GM23338 (cell line): ENCODE results near the gene DLG2. TPM values are rescaled to one million over a fixed set of nuclear protein-coding genes. Genes with fewer than 3 reads are reported as not detected.

Source experiments
- ATAC-seq: fragments of 200-7000 bp; cut with Tn5 transposase; 3 replicates; pipeline ENCODE4 v1.9.1; 2020
- DNase-seq: peaks from one replicate; pipeline ENCODE4 v3.0.0-alpha.2; 2015; ENCODE audit warnings: low spot score
- H2AFZ ChIP-seq: fragments of 200-600 bp; sonication (generic); 2 replicates; pipeline ENCODE4 v1.8.0; 2016; ENCODE audit warnings: antibody characterized with exemption, mild to moderate bottlenecking, moderate library complexity
- H3F3A ChIP-seq: fragments of 200-600 bp; sonication (generic); replicated peaks from 2 replicates; pipeline ENCODE4 v1.8.0; 2017; ENCODE audit warnings: antibody characterized with exemption, mixed run types, low read depth
- H3K27ac ChIP-seq: fragments of 200-600 bp; sonication (generic); 2 replicates; pipeline ENCODE4 v1.6.1; 2016; ENCODE audit warnings: low read depth
- H3K27me3 ChIP-seq: fragments of 200-600 bp; sonication (generic); 2 replicates; pipeline ENCODE4 v1.8.0; 2016; ENCODE audit warnings: mild to moderate bottlenecking, mixed run types, moderate library complexity; ENCODE audit not compliant: insufficient read depth
- H3K36me3 ChIP-seq: fragments of 200-600 bp; sonication (generic); 2 replicates; pipeline ENCODE4 v1.8.0; 2016; ENCODE audit warnings: mild to moderate bottlenecking; ENCODE audit not compliant: insufficient read depth
- H3K4me1 ChIP-seq: fragments of 200-600 bp; sonication (generic); 2 replicates; pipeline ENCODE4 v1.8.0; 2016; ENCODE audit warnings: mild to moderate bottlenecking, moderate library complexity; ENCODE audit not compliant: insufficient read depth
- H3K4me2 ChIP-seq: fragments of 200-600 bp; sonication (generic); 2 replicates; pipeline ENCODE4 v1.7.1; 2017; ENCODE audit warnings: mixed run types
- H3K4me3 ChIP-seq: fragments of 200-600 bp; sonication (generic); 2 replicates; pipeline ENCODE4 v1.6.1; 2016; ENCODE audit warnings: mixed run types
- H3K79me2 ChIP-seq: fragments of 200-600 bp; sonication (generic); replicated peaks from 2 replicates; pipeline ENCODE4 v1.8.0; 2017; ENCODE audit warnings: mild to moderate bottlenecking; ENCODE audit not compliant: insufficient read depth
- H3K9me2 ChIP-seq: fragments of 200-600 bp; sonication (generic); 2 replicates; pipeline ENCODE4 v1.8.0; 2017; ENCODE audit not compliant: insufficient read depth
- H4K20me1 ChIP-seq: fragments of 200-600 bp; sonication (generic); replicated peaks from 2 replicates; pipeline ENCODE4 v1.8.0; 2017; ENCODE audit warnings: mild to moderate bottlenecking; ENCODE audit not compliant: insufficient read depth
- H3K27ac Mint-ChIP-seq: 2 replicates; pipeline ENCODE4 v1.8.0; 2020; ENCODE audit warnings: inconsistent platforms, mild to moderate bottlenecking, moderate library complexity, mixed read lengths
- H3K27me3 Mint-ChIP-seq: 3 replicates; pipeline ENCODE4 v1.8.0; 2022; ENCODE audit warnings: low read depth, mild to moderate bottlenecking, moderate library complexity, mixed read lengths, inconsistent platforms; ENCODE audit not compliant: insufficient read depth, poor library complexity
- H3K36me3 Mint-ChIP-seq: 3 replicates; pipeline ENCODE4 v1.8.0; 2021; ENCODE audit warnings: low read depth, mild to moderate bottlenecking, inconsistent platforms, moderate library complexity, mixed read lengths
- H3K4me1 Mint-ChIP-seq: 3 replicates; pipeline ENCODE4 v1.8.0; 2020; ENCODE audit warnings: mild to moderate bottlenecking, inconsistent platforms, mixed read lengths
- H3K4me3 Mint-ChIP-seq: 3 replicates; pipeline ENCODE4 v1.8.0; 2021; ENCODE audit warnings: moderate library complexity, mild to moderate bottlenecking, inconsistent platforms, mixed read lengths
- H3K9me3 Mint-ChIP-seq: 3 replicates; pipeline ENCODE4 v1.8.0; 2020; ENCODE audit warnings: moderate library complexity, mild to moderate bottlenecking, inconsistent platforms, mixed read lengths
- CREB1 ChIP-seq: fragments of 250-450 bp; sonication (Bioruptor Pico); IDR thresholded peaks from 2 replicates; pipeline ENCODE4 v1.5.0; 2020; ENCODE audit warnings: low read depth, mild to moderate bottlenecking, moderate library complexity
- CTCF ChIP-seq, 2 experiments: fragments of 200-600 bp in 1 of 2; sonication (generic) in 1 of 2; conservative IDR thresholded peaks; 2 replicates each; pipeline versions ENCODE4 v1.5.1 to v1.6.1; 2016 to 2017; ENCODE audit warnings: antibody characterized with exemption in 2 of 2, low read depth in 2 of 2, mild to moderate bottlenecking in 2 of 2, moderate library complexity in 1 of 2
- ETS1 ChIP-seq: IDR thresholded peaks from 2 replicates; pipeline ENCODE4 v1.6.1; 2016; ENCODE audit warnings: antibody characterized with exemption
- EZH2 ChIP-seq: fragments of 200-600 bp; sonication (generic); IDR thresholded peaks from one replicate; pipeline ENCODE4 v1.8.0; 2017; ENCODE audit warnings: antibody characterized with exemption, mild to moderate bottlenecking, low read depth; ENCODE audit not compliant: unreplicated experiment
- EZH2phosphoT487 ChIP-seq: fragments of 200-600 bp; sonication (generic); IDR thresholded peaks from one replicate; pipeline ENCODE4 v1.8.1; 2018; ENCODE audit warnings: antibody characterized with exemption; ENCODE audit not compliant: unreplicated experiment
- JUNB ChIP-seq: IDR thresholded peaks from one replicate; pipeline ENCODE4 v1.6.1; 2016; ENCODE audit warnings: antibody characterized with exemption; ENCODE audit not compliant: unreplicated experiment
- NANOG ChIP-seq: IDR thresholded peaks from 2 replicates; pipeline ENCODE4 v1.6.1; 2016; ENCODE audit warnings: antibody characterized with exemption, borderline replicate concordance
- STAT1 ChIP-seq: IDR thresholded peaks from one replicate; pipeline ENCODE4 v1.6.1; 2016; ENCODE audit warnings: antibody characterized with exemption; ENCODE audit not compliant: unreplicated experiment
- ZNF114 ChIP-seq: fragments of 250-450 bp; sonication (Bioruptor Pico); IDR thresholded peaks from 2 replicates; pipeline ENCODE4 v1.5.0; 2020; ENCODE audit warnings: mild to moderate bottlenecking, moderate library complexity
- ZNF331 ChIP-seq: fragments of 250-450 bp; sonication (Bioruptor Pico); IDR thresholded peaks from 2 replicates; pipeline ENCODE4 v1.5.0; 2020; ENCODE audit warnings: low read depth, mild to moderate bottlenecking, moderate library complexity
- ZNF462 ChIP-seq: fragments of 250-450 bp; sonication (Bioruptor Pico); IDR thresholded peaks from 2 replicates; pipeline ENCODE4 v1.5.0; 2020; ENCODE audit warnings: mild to moderate bottlenecking, moderate library complexity
- polyA plus RNA-seq: library from polyadenylated mRNA; unstranded; fragments of >200 nt; fragmentation: Nextera tagmentation; extraction: Ambion mirVana; gene quantifications from 2 replicates; pipeline ENCODE4 v1.2.1, GENCODE V29; 2016
- total RNA-seq: library from RNA; depleted of rRNA; stranded (reverse); fragments of >200 nt; shearing (Covaris generic); gene quantifications from 2 replicates; pipeline ENCODE4 v1.2.3, GENCODE V29; 2014

DLG2 gene
- total and polyA plus RNA-seq, 2 experiments from 2014 or later = 19.8 to 21.5 TPM

DNA sequence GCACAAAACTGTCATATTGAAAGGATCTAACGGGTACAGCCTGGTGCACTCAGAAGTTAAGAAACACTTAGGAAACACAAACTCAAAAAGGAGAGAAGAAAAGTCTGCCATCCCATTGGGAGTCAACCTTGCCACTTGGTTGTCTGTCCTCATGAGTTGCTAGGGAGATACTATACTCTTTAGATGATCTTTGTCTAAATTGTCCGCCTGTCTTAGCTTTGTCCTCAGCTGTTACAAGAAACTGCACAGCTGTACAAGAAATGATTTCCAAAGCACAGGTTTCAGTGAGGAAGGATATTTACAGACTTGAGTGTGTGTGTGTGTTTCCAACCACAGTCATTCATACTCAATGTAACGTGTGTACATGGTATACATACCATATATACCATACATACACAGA lies 2171.8 kb downstream of the DLG2 start (continued):
- TF ChIP-seq CREB1 (no peak), STAT1 (no peak), EZH2phosphoT487 (no peak), EZH2 (no peak), ETS1 (no peak), ZNF331 (no peak), JUNB (no peak), NANOG (no peak), CTCF (conservative IDR thresholded peaks at IDR 0.05; ENCODE audit: low read depth in 2 of 2) (no peak)

- no peak overlapping the region for H3K4me3 ChIP-seq
- Mint-ChIP-seq H3K4me3 (no peak overlapping the region), H3K27ac (no peak overlapping the region), H3K27me3 (peaks cover 5% of the 10 kb centered on the region), H3K9me3 (peaks cover 3% of the 10 kb centered on the region; the same call in 1 of the 3 replicates), H3K4me1 (peaks cover 23% of the 10 kb centered on the region), H3K36me3 (no peaks in the 10 kb centered on the region)
- H3K4me2 ChIP-seq = no peak overlapping the region
- H3K4me1 ChIP-seq = peaks cover 11% of the 10 kb centered on the region
- no peaks in the 10 kb centered on the region for H3K9me2 ChIP-seq
- no peak overlapping the region for H2AFZ ChIP-seq
- ATAC-seq (no peak), DNase-seq (no peak)
- no peaks in the 10 kb centered on the region for H4K20me1 ChIP-seq
- H3K79me2 ChIP-seq = no peaks in the 10 kb centered on the region
- H3K27me3 ChIP-seq = no peaks in the 10 kb centered on the region
- H3F3A ChIP-seq = no peaks in the 10 kb centered on the region
- H3K27ac ChIP-seq = no peak overlapping the region
- H3K36me3 ChIP-seq = no peaks in the 10 kb centered on the region
- TF ChIP-seq CREB1 (no peak), ETS1 (no peak), ZNF114 (CRISPR knock-in tag) (no peak), EZH2phosphoT487 (no peak), CTCF (conservative IDR thresholded peaks at IDR 0.05; ENCODE audit: low read depth in 2 of 2) (no peak), JUNB (no peak), NANOG (no peak), STAT1 (no peak), ZNF462 (CRISPR knock-in tag) (no peak), EZH2 (no peak)
Observed at GRCh38 chr11:83454674-83455073, 2172.5 kb downstream of the DLG2 start.
